Measurements from ENCODE around the gene ETNK2. TPM values are rescaled to one million over a fixed set of nuclear protein-coding genes. Genes with fewer than 3 reads are reported as not detected.

ETNK2 gene, protein sequence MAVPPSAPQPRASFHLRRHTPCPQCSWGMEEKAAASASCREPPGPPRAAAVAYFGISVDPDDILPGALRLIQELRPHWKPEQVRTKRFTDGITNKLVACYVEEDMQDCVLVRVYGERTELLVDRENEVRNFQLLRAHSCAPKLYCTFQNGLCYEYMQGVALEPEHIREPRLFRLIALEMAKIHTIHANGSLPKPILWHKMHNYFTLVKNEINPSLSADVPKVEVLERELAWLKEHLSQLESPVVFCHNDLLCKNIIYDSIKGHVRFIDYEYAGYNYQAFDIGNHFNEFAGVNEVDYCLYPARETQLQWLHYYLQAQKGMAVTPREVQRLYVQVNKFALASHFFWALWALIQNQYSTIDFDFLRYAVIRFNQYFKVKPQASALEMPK
- total RNA-seq: 4.6 TPM

DNA sequence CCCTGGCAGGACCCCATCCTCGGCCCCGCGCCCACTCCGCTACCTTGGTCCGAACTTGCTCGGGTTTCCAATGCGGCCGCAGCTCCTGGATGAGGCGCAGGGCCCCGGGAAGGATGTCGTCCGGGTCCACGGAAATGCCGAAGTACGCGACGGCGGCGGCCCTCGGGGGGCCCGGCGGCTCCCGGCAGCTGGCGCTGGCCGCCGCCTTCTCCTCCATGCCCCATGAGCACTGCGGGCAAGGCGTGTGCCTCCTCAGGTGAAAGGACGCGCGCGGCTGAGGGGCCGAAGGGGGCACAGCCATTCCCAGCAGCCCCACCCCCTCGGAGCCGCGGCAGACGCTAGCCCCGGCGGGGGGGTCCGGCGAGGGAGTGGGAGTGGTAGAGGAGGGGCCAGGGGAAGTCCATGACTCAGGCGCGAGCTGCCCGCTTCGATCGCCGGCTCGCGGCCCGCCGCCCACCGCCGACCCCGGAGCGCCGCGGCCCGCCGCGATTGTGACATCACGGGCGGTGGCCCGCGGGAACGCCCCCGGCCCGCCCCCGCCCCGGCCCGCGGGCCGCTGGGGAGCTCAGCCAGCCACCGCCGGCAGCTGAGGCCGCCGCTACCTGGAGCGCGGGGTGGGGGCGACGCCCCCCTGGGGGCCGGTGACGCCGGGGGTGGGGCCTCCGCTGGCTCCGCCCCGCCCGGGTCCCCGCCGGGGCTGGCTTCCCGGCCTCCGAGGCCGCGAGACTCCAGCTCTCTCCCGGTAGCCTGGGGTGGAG is at the start of gene ETNK2:
TSS of gene ETNK2 (minus strand) at position 493 of the 758 bp plus-strand sequence. CDS start at position 301, 192 bp downstream.
- no peak for DNase-seq

DNA sequence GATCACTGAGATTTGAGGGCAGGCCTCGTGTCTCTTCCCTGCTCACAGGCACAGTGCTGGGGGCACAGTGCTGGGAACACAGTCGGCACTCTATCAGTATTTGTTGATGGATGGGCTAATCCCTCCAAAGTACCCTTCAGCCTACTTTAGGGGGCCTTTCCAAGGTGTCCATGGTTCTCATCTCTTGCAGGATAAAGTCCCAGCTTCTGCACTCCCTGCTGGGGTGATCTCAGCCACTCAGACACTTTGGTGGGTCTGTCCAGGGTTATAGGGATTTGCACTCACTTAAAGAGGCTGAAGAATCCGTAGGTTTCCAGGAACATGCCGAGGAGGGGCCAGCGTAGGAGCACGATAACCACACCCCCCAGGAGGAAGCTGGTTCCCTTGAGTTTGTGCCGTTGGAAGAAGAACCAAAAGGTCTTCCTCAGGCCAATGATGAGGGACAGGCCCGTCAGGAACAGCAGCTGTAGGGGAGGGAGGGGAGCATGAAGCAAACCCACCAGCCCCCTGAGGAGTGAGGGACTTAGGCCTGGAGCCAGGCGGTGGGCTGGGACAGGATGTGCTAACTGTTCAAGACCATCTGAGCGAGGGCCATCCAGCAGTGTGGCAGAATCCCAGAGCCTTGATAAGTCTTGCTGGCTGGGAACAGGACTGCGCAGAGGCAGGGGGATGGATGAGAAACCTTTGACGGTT is 49.6 kb upstream of the ETNK2 start:
- no peak for DNase-seq

DNA sequence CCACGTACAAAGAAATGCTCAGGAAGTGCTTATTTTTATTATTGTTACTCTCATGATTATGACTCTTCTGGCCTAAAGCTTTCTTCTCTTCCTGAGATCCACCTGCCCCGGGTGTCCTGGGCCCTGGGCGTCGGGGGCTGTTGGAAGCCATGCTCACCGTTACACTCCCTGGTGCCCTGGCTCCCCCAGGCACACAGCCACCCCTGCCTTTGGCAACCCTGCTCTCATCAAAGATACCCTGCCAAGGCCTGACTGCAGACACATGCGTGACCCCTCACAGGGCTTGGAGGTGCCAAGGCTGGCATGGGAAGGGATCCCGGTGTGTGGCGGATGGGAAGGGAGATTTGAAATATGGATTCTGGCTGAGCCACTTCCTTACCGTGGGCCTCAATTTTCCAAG is 47.7 kb upstream of the ETNK2 start:
- no peak for DNase-seq

DNA sequence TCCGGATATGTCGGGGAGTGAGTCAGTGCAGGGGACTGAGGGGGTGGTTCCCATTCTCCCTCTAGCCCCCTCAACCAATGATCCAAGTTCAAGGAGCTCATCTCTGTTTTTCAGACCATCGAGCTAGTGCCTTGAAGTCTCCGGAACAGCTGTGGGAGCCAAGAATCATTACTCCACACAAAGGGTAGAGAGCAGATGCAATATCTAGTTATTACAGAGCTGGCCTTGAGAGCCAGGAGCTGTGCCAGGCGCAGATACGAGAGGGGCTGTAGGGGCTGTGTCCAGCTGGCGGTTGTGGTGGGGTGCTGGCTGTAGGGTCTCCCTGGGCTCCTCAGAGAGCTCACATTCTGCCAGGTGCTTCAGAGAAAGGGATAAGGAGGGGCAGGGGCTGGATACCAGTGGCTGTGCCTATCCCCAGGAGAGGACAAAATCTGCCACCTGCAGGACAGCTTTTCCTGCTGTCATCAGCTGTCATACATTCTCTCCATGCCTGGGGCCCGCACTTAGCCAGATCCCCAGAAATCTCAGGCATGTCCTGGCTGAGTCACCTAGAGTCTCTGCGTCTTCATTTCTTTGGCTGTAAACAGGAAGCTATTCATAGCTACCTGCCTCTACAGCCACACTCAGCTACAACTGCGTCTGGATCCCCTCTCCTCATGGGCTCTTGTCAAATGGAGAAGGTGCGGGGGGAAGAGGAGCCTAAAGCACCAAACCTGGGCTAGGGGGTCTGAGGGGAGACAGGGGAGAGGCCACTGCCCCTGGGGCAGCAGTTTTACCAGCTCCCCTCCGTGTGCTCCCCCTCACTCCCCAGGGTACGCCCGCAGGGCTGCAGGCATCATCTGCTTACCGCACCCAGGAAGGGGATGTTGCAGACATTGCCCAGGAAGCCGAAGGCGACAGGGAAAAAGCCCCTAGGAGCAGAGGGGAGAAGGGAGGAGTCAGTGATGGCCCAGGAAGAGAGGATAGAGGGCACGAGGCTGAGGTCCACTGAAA is 46.8 kb upstream of the ETNK2 start:
- DNase-seq: no peak

DNA sequence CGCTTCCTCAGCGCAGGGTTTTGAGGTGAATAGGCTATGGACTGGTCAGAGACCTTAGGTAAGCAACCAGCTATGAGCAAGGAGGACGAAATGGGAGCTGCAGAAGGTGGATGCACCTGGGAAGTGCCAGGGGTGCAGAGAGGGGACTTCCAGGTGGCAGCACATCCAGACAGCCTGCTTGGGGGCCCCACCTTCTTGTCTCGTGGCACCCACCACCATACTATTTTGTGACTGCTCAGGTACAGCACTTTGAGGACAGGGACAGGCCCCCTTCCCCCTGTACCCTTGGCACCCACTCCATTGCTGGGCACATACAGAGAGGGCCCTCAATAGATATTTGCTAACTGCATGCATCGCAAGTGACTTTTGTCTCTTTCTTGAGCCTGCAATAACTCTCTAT is 45.2 kb upstream of the ETNK2 start:
- no peak for DNase-seq

DNA sequence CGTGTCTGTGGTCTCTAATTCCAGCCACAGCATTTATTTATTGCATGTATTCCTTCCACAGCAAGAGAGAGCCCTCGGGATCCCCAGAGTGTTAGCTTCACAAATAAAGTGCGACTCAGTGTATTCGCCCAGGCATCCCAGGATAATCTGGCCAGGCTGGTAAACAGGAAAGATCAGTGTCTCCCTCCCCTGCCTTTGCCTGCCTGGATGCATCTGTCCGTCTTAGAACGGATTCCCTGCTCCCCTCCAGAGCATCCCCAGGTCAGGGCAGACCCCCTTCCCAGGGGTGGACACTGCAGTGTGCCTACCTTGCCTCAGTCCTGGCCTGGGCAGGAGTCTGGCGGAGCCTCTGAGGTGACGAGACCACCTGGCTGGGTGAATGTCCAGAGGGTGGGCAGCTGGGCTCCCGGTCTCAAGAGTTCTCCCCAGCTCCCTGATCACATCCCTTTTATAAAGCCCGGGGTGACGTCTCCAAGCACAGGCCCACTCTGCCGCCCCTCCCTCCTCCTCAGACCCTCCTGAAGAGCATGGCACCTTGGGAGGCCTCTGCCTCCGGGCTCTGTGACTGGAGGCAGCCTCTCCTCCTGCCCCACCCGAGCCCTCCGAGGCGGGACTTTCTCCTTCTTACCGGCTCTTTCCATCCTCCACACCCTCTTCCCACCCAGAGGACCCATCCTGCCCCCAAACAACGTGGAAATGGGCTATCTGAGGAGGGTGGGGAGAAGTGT is 44.4 kb upstream of the ETNK2 start, which contains the start of gene KISS1:
TSS of gene KISS1 (minus strand) at position 424 of the 728 bp plus-strand sequence. CDS start 3,615 bp downstream, outside the sequence.
- DNase-seq: no peak

DNA sequence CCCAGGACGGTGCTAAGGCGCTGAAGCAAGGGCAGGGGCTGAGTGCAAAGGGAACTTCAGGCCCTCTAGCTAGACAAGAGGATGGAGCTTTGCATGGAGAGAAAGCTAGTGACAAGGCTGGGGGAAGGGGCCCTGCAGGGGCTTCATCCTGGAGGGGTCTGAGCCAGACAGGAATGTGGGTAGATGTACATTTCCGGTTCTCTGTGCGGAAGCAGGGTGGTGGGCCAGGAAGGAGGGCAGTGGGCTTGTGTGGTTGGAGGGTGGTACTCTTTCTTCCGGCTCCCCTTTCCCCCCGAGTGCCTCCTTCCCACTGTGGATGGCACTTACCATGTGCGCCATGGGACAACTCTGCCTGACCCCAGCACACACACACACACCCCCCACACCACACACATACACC is 42.9 kb upstream of the ETNK2 start:
- DNase-seq: no peak

DNA sequence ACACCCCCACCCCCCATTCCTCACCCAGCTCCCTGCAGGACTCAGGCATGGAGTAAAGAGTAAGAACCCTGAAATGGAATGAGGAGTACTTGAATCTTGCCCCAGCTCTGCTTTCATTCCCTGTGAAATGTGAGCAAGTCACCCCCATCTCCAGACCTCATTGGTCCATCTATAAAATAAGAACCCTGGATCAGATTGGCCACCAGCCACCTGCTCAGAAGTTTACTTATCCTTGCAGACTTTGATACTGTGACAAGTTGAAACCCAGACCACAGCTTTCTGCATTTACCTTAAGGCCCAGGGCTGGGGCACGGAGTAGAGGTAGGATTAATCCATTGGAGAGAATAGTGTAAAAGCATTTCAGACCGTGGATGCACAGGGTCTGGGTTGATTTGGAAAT is 42.2 kb upstream of the ETNK2 start:
- DNase-seq: no peak

DNA sequence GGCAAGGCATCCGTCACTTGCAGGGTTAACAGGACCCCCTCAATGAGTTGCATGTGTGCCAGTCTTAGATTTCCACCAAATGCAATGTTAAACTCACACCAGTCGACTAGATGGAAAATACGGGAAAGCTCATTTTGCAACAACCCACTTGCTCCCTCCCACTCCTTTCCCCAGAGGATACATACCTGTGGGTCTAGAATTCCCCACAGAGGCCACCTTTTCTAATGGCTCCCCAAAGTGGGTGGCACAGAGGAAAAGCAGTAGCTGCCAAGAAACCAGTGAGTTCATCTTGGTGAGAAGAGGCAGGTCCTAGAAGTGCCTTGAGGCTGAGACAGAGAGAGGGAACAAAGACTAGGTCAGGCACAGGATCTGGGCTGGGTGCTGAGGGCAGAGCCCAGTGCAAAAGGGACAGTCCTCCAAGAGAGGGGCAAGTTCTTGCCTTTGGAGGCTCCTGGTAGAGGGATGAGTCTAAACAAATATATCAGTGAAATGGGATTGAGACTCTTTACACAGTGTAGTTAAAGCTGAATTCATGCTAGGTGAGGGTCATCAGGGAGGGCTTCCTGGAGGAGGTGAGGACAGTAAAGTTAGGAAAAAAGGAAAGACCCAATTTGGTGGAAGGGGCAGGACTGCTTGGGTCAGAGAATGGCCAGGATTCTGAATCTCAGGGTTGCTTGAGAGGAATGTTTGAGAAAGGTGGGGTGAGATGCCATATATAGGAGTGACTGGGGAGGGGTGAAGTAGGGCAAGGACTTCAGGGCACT is 40.9 kb upstream of the ETNK2 start:
- DNase-seq: no peak

DNA sequence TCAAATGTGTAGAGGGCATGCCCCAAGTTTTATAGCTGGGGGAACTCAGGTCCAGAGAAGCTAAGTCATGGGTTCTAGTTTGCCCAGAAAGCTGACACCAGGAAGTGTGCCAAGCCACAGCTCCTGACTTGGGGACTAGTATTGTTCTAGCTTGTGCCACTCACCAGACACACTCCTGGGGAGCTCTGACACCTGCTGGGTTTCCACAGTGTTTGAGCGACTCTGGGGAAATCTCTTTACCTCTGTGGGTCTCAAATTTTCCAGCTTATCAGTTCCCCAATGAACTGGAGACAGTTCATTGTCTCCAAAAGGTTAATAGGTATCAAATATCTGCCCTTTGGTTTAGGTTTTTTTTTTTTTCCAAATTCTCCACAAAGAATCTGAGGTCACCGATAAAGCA is 40.2 kb upstream of the ETNK2 start:
- no peak for DNase-seq

DNA sequence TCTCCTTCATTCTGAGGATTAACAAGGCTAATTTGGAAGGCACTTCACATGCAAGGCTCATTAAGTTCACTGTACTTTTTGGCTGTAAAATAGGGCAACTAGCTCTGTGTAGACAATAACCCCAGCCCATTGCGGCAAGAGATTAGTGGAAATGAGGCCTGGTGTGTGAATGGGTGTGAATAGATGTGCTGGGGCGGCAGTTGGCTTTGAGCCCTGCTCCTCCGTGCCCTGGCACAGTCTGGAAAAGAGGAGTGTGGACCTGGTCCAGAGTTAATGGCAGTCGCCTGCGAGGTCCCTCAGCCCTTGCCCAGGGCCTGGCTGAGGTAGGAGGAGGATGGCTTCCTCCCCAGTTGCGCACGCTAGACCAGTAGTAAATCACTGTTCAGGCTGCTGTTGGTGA is 39.6 kb upstream of the ETNK2 start:
- no peak for DNase-seq

DNA sequence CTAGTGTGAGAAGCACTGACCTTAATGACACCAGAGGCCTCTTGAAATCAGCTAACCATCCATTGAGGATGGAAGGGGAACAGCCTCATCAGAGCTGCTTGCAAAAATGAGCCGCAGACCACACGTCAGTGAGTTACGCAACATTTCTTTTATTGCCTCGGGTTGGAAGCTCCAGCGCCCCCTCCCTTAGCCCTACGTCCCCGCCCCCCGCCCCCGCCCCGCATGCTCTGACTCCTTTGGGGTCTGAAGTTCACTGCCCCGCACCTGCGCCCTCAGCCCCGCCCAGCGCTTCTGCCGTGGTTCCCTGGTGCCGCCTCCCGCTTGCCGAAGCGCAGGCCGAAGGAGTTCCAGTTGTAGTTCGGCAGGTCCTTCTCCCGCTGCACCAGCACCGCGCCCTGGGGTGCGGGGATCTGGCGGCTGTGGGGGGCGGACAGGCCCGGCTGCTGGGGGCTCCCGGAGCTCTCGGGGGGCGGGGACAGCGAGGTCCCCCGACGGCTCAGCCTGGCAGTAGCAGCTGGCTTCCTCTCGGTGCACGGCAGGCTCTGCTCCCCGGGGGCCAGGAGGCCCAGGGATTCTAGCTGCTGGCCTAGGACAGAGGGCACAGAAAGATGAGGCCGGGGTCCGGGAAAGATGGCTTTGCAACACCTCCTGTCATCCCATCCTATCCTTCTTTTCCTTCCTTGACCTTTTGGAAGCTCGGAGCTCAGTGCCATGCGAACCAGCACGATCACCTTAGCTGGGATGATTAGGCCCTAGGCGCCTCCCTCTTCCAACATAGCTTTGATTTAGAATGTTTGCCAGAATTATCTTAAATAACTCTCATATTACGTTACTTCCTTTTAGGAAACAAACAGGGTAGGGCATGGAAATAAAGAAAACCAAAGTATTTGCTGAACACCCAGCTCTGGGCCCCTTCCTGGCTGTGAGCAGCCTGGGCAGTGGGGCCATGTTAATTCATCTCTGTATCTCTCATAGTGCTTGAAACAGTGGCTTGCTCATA is 38.7 kb upstream of the ETNK2 start:
- peak; percentile 68 for DNase-seq

DNA sequence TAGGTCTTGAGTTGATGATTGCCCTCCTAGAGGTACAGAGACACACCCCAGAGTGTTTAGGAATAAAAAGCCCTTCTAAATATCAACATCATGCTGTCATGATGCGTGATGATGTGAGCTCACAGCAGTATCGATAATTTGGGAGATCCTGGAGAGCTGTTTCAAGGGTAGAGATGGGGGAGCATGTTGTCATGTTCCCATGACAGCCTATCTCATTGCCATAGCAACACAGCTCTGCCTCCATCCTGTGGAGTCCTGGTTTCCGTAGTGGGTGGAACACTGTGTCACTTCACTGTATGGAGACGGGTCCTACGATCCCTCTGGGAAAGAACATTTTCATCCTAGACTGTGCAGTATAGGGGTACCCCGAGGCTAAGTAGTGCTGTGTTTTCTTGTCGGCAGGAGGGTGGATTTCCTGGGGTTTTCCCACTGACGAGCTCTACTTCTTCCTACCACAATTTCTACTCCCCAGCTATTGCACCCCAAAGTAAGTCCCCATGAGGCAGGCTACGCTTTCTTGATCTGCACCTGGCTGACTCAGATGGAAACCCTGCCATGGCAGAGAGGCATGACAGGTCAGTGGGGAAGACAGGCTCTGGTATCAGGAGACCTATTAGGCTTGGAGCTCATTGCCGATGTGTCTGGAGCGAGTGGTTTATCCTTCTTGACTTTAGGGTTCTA is 37.3 kb upstream of the ETNK2 start:
- DNase-seq: no peak

DNA sequence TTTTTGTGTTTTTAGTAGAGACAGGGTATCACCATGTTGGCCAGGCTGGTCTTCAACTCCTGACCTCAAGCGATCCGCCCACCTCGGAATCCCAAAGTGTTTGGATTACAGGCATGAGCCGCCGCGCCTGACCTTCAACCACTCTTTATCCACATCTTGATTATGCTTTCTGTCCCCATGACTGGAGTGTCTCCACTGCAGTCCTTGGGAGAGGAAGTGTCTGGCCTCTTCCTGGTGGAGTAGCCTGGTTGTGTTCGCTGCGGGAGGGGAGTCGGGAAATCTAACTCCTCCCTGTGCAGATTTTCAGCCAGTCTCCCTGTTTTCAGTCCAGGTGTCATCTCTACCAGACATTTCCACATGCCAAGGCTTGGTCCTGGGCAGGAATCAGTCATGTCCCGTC is 34.8 kb upstream of the ETNK2 start:
- DNase-seq: no peak

DNA sequence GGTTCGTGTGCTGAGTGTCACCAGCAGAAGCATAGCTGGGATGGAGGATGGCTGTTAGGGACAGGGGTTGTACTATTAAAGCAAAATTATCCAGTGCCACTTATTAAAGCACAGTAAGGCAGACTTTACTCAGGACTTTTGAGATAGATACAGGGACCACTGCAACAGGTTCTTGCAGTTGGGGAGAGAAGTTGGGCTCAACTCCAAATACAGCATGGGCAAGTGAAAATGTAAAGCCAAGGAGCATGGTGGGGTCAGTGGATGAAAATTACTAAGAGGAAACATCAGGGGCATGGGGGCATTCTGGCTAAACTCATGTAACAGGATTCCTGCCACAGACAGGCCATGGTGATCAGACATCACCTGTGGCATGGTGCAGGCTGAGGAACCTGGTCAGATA is 29.3 kb upstream of the ETNK2 start:
- DNase-seq: no peak

DNA sequence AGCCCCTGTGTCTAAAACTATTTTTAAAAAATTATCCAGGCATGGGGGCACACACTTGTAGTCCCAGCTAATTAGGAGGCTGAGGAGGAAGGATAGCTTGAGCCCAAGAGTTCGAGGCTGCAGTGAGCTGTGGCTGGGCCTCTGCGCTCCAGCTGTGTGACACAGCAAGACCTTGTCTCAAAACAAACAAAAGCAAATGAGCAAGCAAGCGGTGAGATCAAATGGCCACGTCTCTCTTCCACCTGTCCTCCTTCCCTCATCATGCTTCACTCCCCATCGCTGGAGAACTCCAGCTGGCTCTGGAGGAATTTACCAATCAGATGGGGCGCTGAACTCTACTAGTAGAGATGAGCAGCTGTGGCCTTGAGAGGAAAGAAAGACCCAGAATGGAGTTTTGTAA is 28.3 kb upstream of the ETNK2 start:
- DNase-seq: no peak

DNA sequence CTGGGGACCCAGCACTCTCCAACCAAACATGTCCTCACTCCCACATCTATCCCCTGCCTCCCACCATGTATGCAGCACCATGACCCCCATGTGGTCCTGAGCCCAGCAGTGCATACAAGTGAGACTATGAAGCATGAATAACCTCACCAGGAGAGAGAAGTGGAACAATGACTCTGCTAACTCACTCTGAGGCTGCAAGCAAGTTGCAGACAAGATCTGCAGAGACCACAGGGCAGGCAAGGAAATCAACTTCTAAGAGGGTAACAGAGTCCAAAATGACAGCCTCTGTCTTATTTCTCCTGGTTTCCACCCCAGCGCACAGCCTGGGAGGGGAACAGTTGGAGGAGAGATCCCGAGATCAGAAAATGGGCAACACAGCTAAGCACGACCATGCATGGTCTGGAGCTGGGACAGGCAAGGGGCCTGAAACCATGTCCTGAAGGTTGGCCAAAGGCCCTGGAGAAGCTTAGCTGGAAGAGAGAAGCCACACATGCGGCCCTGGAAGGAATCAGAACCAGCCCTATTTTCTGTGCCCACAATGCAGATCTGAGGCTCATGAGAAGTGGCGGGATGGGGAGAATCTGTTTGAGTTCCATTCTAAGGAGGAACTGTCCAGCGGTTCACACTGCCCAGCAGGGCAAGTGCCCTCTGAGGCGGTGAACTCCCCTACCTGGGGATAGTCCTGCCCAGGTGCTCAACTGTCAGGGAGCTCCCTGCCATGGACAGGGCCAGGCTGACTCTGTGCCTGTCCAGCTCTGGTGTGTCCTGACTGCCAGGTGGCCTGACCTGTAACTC is 26.8 kb upstream of the ETNK2 start:
- DNase-seq: no peak

All from skin of body (tissue), 2 donors.